ENCODE measurements around the gene HSPG2. TPM values are rescaled to one million over a fixed set of nuclear protein-coding genes. Genes with fewer than 3 reads are reported as not detected.

HSPG2 gene
- polyA plus RNA-seq, 1 donor from 2014 or later, result 0.79 TPM

DNA sequence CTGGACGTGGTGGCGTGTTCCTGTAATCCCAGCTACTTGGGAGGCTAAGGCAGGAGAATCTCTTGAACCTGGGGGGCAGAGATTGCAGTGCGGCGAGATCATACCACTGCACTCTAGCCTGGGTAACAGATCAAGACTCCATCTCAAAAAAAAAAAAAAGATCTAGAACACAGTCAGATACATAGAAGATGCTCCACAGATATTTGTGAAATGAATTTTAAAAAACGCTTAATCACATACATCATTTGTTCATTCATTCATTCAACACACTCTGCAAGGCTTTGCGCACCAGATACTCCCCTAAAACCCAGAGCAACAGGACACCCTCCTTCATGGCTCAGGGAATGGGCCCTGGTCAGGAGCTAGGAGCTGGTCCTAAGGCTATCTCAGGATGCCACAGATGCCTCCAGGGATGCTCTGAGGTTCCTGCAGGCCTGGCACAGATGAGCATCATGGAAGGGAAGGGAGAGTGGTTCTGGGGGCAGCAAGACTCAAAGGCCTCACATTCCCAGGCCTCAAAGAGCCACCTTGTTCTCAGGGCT is 6.4 kb downstream of the HSPG2 start:
- no peaks in the 10 kb centered on the region for H3K36me3 ChIP-seq (ENCODE audit: insufficient read depth, low read length)
- H2AFZ ChIP-seq (ENCODE audit: low read depth, low read length), result no peak overlapping the region
- no peaks in the 10 kb centered on the region for H3F3A ChIP-seq (ENCODE audit: insufficient read depth, low read length, poor library complexity, severe bottlenecking)
- H3K79me2 ChIP-seq (replicated peaks; ENCODE audit: insufficient read depth, low read length), result no peaks in the 10 kb centered on the region
- H3K4me3 ChIP-seq (ENCODE audit: low read length), result no peak overlapping the region
- no peak overlapping the region for H3K27ac ChIP-seq (ENCODE audit: low read length)
- TF ChIP-seq MXI1 (conservative IDR thresholded peaks at IDR 0.05; ENCODE audit: poor library complexity, severe bottlenecking), result no peak
- TF ChIP-seq EZH2 (IDR thresholded peaks at IDR 0.05; ENCODE audit: borderline replicate concordance, insufficient read depth, low read length, poor library complexity, severe bottlenecking), result no peak
- TF ChIP-seq TAF1 (IDR thresholded peaks at IDR 0.05; ENCODE audit: low read depth), result no peak
- H3K4me2 ChIP-seq (ENCODE audit: low read length), result no peak overlapping the region
- H3K9ac ChIP-seq (ENCODE audit: low read length), result no peak overlapping the region
- H3K9me2 ChIP-seq (ENCODE audit: insufficient read depth, low read length), result no peaks in the 10 kb centered on the region
- no peaks in the 10 kb centered on the region for H3K9me3 ChIP-seq (ENCODE audit: low read length)
- no peaks in the 10 kb centered on the region for H3K27me3 ChIP-seq (ENCODE audit: insufficient read depth, low read depth, low read length)
- no peaks in the 10 kb centered on the region for H4K20me1 ChIP-seq (ENCODE audit: insufficient read depth)

- Histone ChIP-seq H3K27me3 (ENCODE audit: insufficient read depth, low read depth, low read length) (no peaks in the 10 kb centered on the region), H3K9ac (ENCODE audit: low read length) (no peak overlapping the region), H4K20me1 (ENCODE audit: insufficient read depth) (no peaks in the 10 kb centered on the region), H3K36me3 (ENCODE audit: insufficient read depth, low read length) (no peaks in the 10 kb centered on the region), H3K4me3 (ENCODE audit: low read length) (no peak overlapping the region), H2AFZ (ENCODE audit: low read depth, low read length) (no peak overlapping the region), H3K27ac (ENCODE audit: low read length) (no peak overlapping the region), H3K9me2 (ENCODE audit: insufficient read depth, low read length) (no peaks in the 10 kb centered on the region), H3K79me2 (replicated peaks; ENCODE audit: insufficient read depth, low read length) (no peaks in the 10 kb centered on the region), H3K4me2 (ENCODE audit: low read length) (no peak overlapping the region), H3F3A (ENCODE audit: insufficient read depth, low read length, poor library complexity, severe bottlenecking) (no peaks in the 10 kb centered on the region), H3K9me3 (ENCODE audit: low read length) (no peaks in the 10 kb centered on the region)
- no peak for TF ChIP-seq POLR2AphosphoS5 (IDR thresholded peaks at IDR 0.05)
- TF ChIP-seq MXI1 (conservative IDR thresholded peaks at IDR 0.05; ENCODE audit: poor library complexity, severe bottlenecking), result no peak
These were observed 7.0 kb downstream of the HSPG2 start for GRCh38 chr1:21930080-21930571.

- Histone ChIP-seq H3K9ac (ENCODE audit: low read length) (no peak overlapping the region), H4K20me1 (ENCODE audit: insufficient read depth) (no peaks in the 10 kb centered on the region), H3K4me2 (ENCODE audit: low read length) (no peak overlapping the region), H3K4me3 (ENCODE audit: low read length) (no peak overlapping the region), H3F3A (ENCODE audit: insufficient read depth, low read length, poor library complexity, severe bottlenecking) (no peaks in the 10 kb centered on the region), H3K79me2 (replicated peaks; ENCODE audit: insufficient read depth, low read length) (no peaks in the 10 kb centered on the region), H2AFZ (ENCODE audit: low read depth, low read length) (no peak overlapping the region), H3K27me3 (ENCODE audit: insufficient read depth, low read depth, low read length) (no peaks in the 10 kb centered on the region), H3K27ac (ENCODE audit: low read length) (no peak overlapping the region), H3K9me2 (ENCODE audit: insufficient read depth, low read length) (no peaks in the 10 kb centered on the region), H3K36me3 (ENCODE audit: insufficient read depth, low read length) (no peaks in the 10 kb centered on the region), H3K9me3 (ENCODE audit: low read length) (no peaks in the 10 kb centered on the region)
- TF ChIP-seq TAF1 (IDR thresholded peaks at IDR 0.05; ENCODE audit: low read depth) (no peak), MXI1 (conservative IDR thresholded peaks at IDR 0.05; ENCODE audit: poor library complexity, severe bottlenecking) (no peak), CTCF (IDR thresholded peaks at IDR 0.05; ENCODE audit: poor library complexity, severe bottlenecking) (no peak), POLR2AphosphoS5 (IDR thresholded peaks at IDR 0.05) (no peak), EZH2 (IDR thresholded peaks at IDR 0.05; ENCODE audit: borderline replicate concordance, insufficient read depth, low read length, poor library complexity, severe bottlenecking) (no peak), RAD21 (conservative IDR thresholded peaks at IDR 0.05) (no peak), SMC3 (conservative IDR thresholded peaks at IDR 0.05; ENCODE audit: poor library complexity) (no peak), EP300 (conservative IDR thresholded peaks at IDR 0.05; ENCODE audit: poor library complexity, severe bottlenecking) (no peak)
- TF ChIP-seq, protein P1, sequence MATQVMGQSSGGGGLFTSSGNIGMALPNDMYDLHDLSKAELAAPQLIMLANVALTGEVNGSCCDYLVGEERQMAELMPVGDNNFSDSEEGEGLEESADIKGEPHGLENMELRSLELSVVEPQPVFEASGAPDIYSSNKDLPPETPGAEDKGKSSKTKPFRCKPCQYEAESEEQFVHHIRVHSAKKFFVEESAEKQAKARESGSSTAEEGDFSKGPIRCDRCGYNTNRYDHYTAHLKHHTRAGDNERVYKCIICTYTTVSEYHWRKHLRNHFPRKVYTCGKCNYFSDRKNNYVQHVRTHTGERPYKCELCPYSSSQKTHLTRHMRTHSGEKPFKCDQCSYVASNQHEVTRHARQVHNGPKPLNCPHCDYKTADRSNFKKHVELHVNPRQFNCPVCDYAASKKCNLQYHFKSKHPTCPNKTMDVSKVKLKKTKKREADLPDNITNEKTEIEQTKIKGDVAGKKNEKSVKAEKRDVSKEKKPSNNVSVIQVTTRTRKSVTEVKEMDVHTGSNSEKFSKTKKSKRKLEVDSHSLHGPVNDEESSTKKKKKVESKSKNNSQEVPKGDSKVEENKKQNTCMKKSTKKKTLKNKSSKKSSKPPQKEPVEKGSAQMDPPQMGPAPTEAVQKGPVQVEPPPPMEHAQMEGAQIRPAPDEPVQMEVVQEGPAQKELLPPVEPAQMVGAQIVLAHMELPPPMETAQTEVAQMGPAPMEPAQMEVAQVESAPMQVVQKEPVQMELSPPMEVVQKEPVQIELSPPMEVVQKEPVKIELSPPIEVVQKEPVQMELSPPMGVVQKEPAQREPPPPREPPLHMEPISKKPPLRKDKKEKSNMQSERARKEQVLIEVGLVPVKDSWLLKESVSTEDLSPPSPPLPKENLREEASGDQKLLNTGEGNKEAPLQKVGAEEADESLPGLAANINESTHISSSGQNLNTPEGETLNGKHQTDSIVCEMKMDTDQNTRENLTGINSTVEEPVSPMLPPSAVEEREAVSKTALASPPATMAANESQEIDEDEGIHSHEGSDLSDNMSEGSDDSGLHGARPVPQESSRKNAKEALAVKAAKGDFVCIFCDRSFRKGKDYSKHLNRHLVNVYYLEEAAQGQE (IDR thresholded peaks at IDR 0.05; ENCODE audit: borderline replicate concordance), result no peak
These were observed 9.4 kb downstream of the HSPG2 start for GRCh38 chr1:21927533-21928237.

Data from neural cell (in vitro differentiated cells).